Measurements from ENCODE around the gene TNFRSF21.

The TNFRSF21 gene

DNA sequence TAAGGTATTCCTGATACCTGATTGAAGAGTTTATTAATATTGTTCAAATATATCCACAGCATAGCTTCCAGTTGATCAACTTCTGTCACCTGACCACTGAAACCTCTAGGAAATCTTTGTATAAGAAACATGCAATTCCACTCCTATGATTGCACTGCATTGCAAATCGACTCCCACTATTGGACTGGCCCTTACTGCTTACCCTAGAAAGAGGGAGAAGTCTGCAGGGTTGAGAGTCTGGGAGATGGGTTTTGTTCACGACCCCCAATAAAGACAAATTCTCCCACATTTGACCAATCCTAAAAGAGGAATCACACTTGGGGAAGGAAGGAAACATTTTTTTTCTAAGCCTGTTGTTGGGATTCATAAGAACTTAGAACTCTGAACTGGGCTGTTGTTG, 43.7 kb downstream of the TNFRSF21 start:
- TF ChIP-seq, protein P1, sequence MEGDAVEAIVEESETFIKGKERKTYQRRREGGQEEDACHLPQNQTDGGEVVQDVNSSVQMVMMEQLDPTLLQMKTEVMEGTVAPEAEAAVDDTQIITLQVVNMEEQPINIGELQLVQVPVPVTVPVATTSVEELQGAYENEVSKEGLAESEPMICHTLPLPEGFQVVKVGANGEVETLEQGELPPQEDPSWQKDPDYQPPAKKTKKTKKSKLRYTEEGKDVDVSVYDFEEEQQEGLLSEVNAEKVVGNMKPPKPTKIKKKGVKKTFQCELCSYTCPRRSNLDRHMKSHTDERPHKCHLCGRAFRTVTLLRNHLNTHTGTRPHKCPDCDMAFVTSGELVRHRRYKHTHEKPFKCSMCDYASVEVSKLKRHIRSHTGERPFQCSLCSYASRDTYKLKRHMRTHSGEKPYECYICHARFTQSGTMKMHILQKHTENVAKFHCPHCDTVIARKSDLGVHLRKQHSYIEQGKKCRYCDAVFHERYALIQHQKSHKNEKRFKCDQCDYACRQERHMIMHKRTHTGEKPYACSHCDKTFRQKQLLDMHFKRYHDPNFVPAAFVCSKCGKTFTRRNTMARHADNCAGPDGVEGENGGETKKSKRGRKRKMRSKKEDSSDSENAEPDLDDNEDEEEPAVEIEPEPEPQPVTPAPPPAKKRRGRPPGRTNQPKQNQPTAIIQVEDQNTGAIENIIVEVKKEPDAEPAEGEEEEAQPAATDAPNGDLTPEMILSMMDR (IDR thresholded peaks at IDR 0.05; ENCODE audit: unreplicated experiment in 3 of 3): no peak
- Mint-ChIP-seq H3K27ac (no peak overlapping the region), H3K36me3 (ENCODE audit: low read depth) (peaks cover 26% of the 10 kb centered on the region), H3K9me3 (peaks cover 4% of the 10 kb centered on the region), H3K4me1 (peaks cover 23% of the 10 kb centered on the region), H3K4me3 (no peak overlapping the region), H3K27me3 (ENCODE audit: low read depth) (no peaks in the 10 kb centered on the region)

DNA sequence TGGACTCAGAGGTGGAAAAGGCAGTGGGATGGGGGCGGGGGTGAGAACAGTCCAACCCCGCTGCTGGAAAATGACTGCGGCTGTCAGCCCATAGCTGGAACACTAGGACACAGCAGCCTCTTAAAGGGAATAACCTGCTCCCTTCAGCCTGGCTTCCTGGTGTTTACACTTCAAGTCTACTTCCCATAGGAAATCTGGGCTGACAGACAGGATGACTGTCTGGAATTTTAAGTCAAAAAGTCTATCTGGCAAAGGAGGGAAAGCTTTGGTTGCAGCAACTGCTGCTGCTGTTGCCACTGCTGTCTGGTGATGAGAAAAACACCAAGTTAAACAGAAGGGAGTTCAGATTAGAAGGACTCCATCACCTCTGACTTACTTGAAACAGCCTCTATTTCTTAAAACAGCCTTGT, 44.9 kb downstream of the TNFRSF21 start:
- Mint-ChIP-seq H3K27me3 (ENCODE audit: low read depth) (no peaks in the 10 kb centered on the region), H3K9me3 (no peaks in the 10 kb centered on the region), H3K27ac (no peak overlapping the region), H3K36me3 (ENCODE audit: low read depth) (peaks cover 22% of the 10 kb centered on the region), H3K4me3 (no peak overlapping the region), H3K4me1 (peaks cover 26% of the 10 kb centered on the region)
- TF ChIP-seq, protein P1 (IDR thresholded peaks at IDR 0.05; ENCODE audit: unreplicated experiment in 3 of 3): no peak

DNA sequence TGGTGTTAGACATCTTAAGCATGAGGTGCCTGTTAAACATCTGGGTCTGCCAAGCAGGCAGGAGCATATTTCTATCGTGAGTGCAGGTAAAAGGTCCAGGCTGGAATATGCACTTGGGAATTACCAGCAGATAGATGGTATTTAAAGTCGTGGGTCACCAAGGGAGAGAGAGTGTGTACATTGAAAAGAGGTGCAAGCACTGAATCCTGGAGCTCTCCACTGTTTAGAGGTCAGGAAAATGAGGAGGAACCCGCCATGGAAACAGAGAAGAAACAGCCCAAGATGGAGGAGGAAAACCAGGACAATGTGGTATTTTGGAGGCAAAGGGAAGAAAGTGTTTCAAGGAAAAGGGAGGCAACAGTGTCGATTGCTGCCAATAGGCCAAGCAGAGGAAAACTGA, 46.4 kb downstream of the TNFRSF21 start:
- H3K36me3 Mint-ChIP-seq (ENCODE audit: low read depth): peaks cover 9% of the 10 kb centered on the region
- no peak overlapping the region for H3K27ac Mint-ChIP-seq
- H3K4me1 Mint-ChIP-seq: peaks cover 29% of the 10 kb centered on the region
- H3K4me3 Mint-ChIP-seq: no peak overlapping the region
- no peaks in the 10 kb centered on the region for H3K27me3 Mint-ChIP-seq (ENCODE audit: low read depth)
- H3K9me3 Mint-ChIP-seq: no peaks in the 10 kb centered on the region
- TF ChIP-seq, protein P1 (IDR thresholded peaks at IDR 0.05; ENCODE audit: unreplicated experiment in 3 of 3): no peak

DNA sequence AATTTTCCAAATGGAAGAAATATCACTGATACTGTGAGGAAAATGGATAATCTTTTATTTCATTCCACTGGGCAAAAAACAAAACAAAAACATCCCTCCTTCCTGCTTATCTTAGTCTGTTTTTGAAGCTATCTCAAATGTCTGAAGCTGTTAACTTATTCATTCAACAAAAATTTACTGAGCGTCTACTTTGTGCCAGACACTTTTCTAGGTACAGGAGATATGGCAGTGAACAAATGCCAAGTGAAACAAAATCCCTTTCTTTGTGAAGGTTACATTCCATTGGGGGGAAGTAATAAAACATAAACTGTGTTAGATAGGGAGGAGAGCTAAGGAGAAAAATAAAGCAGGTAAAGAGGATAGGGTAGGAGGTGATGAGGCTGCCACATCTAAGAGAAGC, 47.5 kb downstream of the TNFRSF21 start:
- peaks cover 9% of the 10 kb centered on the region for H3K36me3 Mint-ChIP-seq (ENCODE audit: low read depth)
- H3K27me3 Mint-ChIP-seq (ENCODE audit: low read depth): no peaks in the 10 kb centered on the region
- H3K4me3 Mint-ChIP-seq: no peak overlapping the region
- H3K9me3 Mint-ChIP-seq: no peaks in the 10 kb centered on the region
- H3K4me1 Mint-ChIP-seq: peaks cover 29% of the 10 kb centered on the region
- no peak overlapping the region for H3K27ac Mint-ChIP-seq
- TF ChIP-seq, protein P1 (IDR thresholded peaks at IDR 0.05; ENCODE audit: unreplicated experiment in 3 of 3): no peak

DNA sequence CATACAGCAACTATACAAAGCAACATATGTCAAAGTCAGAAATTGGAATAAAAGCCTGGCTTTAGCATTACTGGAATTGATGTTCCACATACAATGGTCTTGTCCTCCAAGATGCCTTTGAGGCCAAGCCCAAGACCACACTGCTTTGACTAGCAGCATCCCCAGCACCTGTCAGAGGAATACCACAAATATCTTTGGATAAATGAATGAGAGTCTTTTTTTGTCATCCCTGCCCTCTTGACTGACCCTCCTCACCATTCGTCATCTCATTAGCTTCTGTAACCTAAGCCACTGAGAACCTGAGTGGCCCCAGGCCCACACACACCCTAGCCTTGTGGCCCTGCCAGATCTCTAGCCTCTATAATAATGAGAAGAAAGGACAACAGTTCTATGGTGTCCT, 48.5 kb downstream of the TNFRSF21 start:
- Mint-ChIP-seq H3K4me1 (peaks cover 29% of the 10 kb centered on the region), H3K27ac (no peak overlapping the region), H3K36me3 (ENCODE audit: low read depth) (peaks cover 10% of the 10 kb centered on the region), H3K9me3 (no peaks in the 10 kb centered on the region), H3K4me3 (no peak overlapping the region), H3K27me3 (ENCODE audit: low read depth) (no peaks in the 10 kb centered on the region)
- TF ChIP-seq, protein P1 (IDR thresholded peaks at IDR 0.05; ENCODE audit: unreplicated experiment in 3 of 3): no peak

DNA sequence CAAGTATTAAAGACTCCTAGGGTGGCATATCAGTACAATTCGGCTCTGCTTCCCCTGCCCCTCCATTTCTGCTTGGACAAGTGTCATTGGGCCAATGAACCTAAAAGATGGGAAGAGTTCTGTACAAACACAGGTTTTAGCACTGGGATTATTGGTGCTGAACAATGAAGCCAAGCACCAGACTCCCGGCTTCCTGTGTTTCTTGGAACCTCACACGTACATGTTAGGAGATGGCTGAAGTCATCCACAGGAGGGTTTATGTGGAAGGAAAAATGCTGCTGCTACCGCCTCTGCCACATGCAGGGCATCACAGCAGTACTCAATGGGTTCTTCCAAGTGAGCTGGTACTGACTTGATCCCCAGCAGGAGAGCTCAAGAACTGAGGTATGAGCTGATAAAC, 49.7 kb downstream of the TNFRSF21 start:
- Mint-ChIP-seq H3K9me3 (no peaks in the 10 kb centered on the region), H3K27me3 (ENCODE audit: low read depth) (no peaks in the 10 kb centered on the region), H3K4me1 (peaks cover 29% of the 10 kb centered on the region), H3K27ac (no peak overlapping the region), H3K36me3 (ENCODE audit: low read depth) (peaks cover 10% of the 10 kb centered on the region), H3K4me3 (no peak overlapping the region)
- TF ChIP-seq, protein P1 (IDR thresholded peaks at IDR 0.05; ENCODE audit: unreplicated experiment in 3 of 3): no peak

Measured in nephron (organoid).